ENCODE results near the gene ALPL.

Gene ALPL

DNA sequence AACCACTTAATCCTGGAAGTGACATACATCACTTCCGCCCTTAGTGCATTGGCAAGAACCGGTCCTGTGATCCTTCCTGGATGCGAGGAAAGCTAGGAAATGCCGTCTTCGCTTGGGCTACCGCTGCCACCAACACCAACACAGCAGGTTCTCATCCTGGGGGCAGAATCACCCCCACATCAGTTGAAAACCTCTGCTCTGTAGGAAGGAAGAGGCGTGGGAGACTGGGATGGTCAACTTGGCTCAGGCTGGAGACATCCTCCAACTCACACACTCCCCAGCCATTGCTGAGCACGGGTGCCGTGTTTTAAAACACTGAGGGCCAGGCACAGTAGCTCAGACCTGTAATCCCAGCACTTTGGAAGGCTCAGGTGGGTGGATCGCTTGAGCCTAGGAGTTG, 74.9 kb downstream of the ALPL start:
- no peak for DNase-seq

DNA sequence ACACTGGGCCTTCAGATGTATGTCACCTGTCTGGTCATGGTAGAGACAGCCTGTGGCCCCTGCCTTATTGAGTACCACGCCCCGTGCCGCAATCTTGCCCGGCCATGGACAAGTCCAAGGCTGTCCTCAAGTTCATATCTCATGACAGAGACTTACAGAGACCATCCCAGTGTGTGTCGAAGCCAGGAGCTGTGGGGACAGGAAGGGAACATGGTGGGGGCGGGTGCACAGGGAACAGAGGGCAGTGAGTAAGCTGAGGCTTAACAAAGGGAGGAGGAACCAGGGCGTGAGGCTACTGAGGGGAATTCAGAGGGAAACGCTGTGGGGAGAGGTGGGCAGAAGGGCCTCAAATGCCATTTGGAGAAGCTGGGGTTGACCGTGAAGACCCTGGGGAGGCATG, 75.8 kb downstream of the ALPL start:
- DNase-seq = no peak

GRCh38 chr1:21586222-21586621, 77.0 kb downstream of the ALPL start:
- DNase-seq = no peak

DNA sequence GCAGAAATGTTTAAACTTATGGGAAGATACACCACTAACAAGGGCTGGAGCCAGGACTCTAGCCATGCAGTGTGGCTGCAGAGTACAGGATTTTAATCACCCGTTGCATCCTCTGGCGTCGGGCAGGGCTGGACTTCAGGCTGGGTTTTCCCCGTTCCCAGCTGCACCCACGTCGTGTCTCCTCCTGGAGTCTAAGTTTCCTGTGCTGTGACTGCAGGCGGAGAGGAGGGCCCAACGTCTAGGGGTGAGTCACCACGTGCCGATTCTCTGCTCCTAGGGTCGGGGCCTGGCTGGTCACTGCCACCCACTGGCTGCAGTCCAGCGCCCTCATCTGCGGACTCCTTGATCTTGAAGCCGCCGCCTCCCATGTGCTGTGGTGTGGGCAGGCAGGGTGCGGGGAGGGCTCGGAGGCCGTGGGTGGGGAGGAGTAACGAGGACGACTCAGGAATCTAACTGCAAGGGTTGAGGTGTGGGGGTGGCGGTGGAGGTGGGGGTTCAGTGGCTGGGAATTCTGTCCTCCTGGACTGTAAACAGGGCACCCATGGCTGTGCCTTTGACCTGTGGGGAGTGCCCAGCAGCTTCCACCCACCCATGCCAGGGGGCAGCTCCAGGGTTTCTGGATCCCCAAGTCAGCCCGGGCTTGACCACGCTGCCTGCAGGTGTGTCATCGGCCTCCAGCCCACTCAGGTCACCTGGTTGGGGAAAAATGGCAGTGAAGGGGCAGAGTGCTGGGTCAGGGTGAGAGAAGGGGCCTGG, 77.8 kb downstream of the ALPL start:
- no peak for DNase-seq

DNA sequence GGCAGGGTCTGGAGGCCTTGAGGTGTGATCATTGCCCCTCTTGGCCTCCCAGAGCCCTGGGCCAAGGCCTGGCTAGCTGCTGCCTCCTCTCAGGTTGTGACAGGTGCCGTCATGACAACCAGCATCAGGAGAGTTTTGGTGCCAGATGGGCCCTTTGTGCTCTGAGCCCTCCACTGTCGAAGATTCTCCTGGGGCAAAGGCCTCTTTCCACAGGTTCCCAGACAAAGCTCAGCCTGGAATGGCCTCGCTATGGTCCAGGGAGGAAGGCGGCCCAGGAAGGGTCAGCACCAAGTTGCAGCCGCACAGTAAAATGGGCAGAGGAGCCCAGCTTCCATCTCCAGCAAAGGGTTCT, 78.4 kb downstream of the ALPL start:
- no peak for DNase-seq

DNA sequence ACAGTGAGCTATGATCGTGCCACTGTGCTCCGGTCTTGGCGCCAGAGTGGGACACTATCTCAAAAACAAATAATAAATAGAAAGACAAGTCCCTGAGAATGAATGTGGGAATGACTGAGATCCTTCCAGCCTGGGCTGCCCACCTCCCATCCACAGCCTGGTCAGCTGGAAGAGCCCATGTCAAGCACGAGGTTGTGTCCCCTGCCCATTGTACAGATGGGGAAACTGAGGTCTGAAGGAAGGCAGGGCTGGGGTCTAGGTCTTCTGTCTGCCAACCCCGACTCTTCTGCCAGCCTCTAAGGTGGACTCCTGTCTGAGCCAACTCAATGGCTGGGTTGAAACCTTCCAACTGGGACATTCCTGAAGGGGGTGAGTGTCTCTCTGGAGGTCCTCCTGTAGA, 80.4 kb downstream of the ALPL start:
- DNase-seq = no peak

DNA sequence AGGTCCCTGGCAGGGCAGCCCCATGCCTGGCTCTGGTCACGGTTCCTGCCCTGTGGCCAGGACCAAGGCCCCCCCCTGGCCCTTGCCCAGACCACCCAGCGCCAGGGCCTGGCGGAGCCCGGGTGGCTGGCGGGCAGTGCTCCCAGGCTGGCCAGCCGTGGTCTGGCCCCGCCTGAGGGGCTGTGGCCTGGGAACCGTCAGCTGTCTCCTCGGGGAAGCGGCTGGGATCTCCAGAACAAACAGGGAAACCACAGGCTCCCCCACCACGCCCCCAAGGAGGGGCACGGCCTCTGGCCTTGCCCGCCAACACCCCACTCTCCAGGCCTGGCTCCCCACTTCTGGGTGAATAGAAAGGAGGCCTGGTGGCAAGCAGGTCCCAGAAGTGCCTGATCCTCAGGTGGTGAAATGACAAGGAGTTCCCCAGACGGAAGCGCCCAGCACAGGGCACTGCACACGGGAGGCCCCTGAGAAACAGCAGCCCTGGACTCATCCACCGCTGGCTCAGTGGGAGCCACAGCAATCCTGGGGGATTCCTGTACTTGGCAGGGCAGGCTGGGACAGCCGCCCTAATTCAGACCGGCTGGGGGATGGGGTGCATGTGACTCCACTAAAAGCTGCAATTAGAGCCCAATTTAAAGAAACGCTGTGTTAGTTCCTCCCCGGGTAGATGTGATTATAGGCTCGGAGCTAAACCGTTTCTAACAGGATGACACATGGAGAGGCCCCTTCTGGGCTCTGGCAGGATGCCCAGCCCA, 81.1 kb downstream of the ALPL start:
- DNase-seq = no peak

DNA sequence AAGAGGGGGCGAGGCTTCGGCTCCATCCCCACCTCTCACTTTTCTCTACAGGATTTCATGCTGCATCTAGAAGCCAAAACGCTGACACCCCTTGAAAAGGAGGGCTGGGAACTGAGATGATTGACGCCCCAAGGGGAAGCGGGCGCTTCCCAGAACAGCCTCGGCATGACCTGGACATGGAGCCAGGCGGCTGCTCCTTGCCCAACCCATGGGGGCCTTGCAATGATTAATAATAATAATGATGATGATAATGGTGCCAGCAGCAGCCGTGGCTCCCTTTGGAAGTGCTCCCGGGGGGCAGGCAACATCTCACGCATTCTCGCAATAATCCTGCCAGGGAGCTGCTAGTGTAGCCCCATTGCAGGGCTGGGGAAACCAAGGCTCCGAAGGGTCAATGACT, 81.7 kb downstream of the ALPL start:
- DNase-seq = no peak

GRCh38 chr1:21592086-21592865, 83.1 kb downstream of the ALPL start:
- no peak for DNase-seq

DNA sequence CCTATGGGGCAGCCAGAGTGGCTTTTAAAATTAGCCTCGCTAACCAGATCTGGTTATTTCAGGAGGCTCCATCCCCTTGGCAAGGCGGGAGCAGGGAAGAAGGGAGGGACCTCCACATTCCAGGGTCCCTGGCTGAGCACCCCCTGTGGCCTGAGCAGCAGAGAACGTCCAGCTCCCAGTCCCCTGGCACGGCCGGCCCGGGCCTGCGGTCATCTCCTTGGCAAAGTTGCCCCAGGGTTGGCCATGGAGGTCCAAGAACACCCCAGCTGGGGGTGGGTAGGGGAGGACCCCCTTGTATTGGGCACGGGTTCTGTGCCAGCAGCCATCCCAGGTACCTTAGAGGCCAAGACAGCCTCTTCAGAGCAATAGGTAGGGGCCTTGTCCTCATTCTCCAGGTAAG, 84.0 kb downstream of the ALPL start:
- DNase-seq = no peak

GRCh38 chr1:21594501-21594900, 85.3 kb downstream of the ALPL start:
- DNase-seq = no peak

- peak in 2 of 5 donors; percentile 23 to 42 for DNase-seq
Measured at GRCh38 chr1:21594935-21595897, 86.0 kb downstream of the ALPL start.

DNA sequence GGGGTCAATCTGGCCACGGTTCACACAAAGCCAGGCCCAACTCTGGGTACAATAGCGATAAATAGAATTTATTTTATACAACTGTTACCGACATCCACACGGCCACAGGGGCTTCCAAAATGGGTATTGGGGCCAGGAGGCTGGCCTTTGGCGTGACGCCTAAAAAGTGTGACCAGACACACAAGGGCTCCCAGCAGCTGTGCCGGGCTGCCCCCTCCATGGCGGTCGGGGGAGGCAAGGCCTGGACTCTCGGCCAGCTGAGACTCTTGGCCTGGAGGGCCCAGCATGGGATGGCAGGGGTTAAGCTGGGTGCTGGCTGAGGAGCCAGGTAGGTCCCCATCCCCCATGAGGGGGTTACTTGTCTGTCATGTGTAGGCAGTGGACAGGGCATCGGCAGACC, 87.0 kb downstream of the ALPL start:
- no peak for DNase-seq

- DNase-seq = no peak
Measured at GRCh38 chr1:21596628-21597027, 87.4 kb downstream of the ALPL start.

- DNase-seq = no peak
Measured at GRCh38 chr1:21597753-21598152, 88.5 kb downstream of the ALPL start.

- no peak for DNase-seq
Measured at GRCh38 chr1:21598417-21598816, 89.2 kb downstream of the ALPL start.

GRCh38 chr1:21598904-21599303, 89.7 kb downstream of the ALPL start:
- DNase-seq = no peak

- no peak for DNase-seq
Measured at GRCh38 chr1:21599402-21599801, 90.2 kb downstream of the ALPL start.

DNA sequence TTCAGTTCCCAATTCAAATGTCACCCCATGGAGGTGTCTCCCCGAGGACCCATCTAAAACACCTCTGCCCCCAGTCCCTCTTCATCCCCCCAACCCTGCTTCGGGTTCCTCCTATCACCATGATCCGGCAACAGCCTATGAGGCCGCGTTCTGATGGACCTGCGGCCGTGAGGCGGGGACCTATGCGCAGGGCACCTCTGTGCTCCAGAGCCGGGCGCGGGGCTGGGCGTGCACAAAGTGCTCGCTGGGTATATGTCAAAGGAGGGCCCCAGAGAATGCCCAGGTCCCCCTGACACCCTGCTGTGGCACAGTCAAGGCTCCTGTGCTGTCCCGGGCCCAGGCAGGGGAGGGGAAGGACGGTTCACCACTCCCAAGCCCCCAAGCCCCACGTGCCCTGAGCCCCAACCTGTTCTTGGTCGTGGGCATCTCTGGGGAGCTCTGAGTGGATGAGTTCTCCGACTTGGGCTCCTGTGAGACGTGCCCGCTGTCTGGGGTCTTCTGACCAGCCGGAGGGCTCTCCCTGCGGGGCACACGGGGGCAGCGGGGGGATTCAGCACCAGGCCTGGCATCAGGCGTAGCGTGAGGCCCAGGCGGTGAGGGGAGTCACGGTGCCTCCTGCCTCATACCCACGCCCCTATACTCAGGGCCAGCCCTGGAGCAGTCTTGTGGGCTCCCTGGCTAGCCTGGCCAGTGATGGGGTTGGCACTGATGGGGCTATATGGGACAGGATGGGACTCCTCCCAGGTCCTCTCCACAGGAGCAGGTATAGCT, 92.2 kb downstream of the ALPL start:
- no peak for DNase-seq

DNA sequence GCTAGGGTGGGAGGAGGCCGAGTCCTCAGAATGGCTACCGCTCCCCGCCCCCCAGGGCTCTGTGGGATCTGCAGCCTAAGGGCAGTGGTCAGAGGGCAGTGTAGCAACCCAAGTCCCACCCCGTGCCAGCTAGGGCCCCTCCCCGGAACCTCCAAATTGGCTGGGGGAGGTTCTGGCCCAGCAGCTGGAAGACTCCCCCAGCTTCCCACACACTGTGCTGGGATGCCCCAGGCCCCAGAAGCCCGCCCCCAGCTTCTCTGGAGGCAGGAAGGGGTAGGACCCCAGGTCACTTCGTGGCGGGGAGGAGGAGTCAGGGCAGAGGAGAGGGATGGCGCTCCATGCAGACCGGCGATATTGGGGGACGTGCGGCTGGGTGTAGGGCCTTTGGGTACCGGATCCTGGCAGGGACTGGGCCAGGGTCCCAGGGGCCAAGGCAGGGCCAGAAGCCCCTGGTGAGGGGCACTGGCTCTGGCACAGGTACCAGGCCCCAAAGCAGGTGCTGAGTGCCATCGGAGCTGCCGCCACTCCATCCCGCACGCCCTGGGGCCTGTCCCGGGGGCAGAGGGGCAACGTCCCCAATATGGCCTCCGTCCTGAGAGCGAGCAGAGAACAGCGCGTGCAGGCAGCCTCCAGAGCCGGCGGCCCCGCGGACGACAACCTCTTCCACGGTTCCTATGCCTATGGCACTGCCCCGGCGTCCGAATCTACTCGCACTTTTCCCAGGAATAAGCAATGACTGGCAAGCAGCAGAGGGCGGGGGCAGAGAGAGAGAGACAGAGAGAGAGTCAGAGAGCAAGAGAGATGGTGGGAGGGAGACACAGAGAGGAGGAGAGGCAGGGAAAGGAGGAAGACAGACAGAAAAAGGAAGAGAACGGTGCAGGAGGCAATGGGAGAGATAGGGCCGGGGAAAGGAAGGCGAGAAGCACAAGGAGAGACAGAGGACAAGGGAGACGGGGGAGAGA, 94.2 kb downstream of the ALPL start:
- DNase-seq = no peak

All from T-helper 1 cell (primary cell).